HG03378 (cell line): ENCODE results near the gene HOXA3.

Experiments used
- ATAC-seq: cut with Tn5 transposase; IDR thresholded peaks from one replicate; pipeline ENCODE4 v1.9.1; 2021; ENCODE audit warnings: mild to moderate bottlenecking, moderate library complexity; ENCODE audit not compliant: unreplicated experiment

Gene HOXA3

GRCh38 chr7:27131390-27131819 is 21.0 kb downstream of the HOXA3 start:
- no peak for ATAC-seq

GRCh38 chr7:27130540-27131389 is 21.6 kb downstream of the HOXA3 start, which contains the start of gene HOXA4:
HOXA4 (minus strand) TSS chr7:27130757; CDS start chr7:27130733, 24 bp downstream.
- no peak for ATAC-seq

- ATAC-seq = no peak
Measured at GRCh38 chr7:27129729-27130539, 22.4 kb downstream of the HOXA3 start.

GRCh38 chr7:27128776-27129728 is 23.3 kb downstream of the HOXA3 start:
- ATAC-seq = no peak

GRCh38 chr7:27128034-27128433 is 24.3 kb downstream of the HOXA3 start:
- ATAC-seq = no peak

GRCh38 chr7:27126596-27127327 is 25.6 kb downstream of the HOXA3 start:
- no peak for ATAC-seq

- ATAC-seq = no peak
Measured at GRCh38 chr7:27125986-27126394, 26.4 kb downstream of the HOXA3 start.

- ATAC-seq = no peak
Measured at GRCh38 chr7:27124902-27125689, 27.3 kb downstream of the HOXA3 start.

- ATAC-seq = no peak
Measured at GRCh38 chr7:27124096-27124901, 28.1 kb downstream of the HOXA3 start.

GRCh38 chr7:27123477-27124053 is 28.8 kb downstream of the HOXA3 start:
- ATAC-seq = no peak

- no peak for ATAC-seq
Measured at GRCh38 chr7:27123007-27123476, 29.3 kb downstream of the HOXA3 start.

- ATAC-seq = no peak
Measured at GRCh38 chr7:27122077-27122910, 30.1 kb downstream of the HOXA3 start.

GRCh38 chr7:27121684-27122076 is 30.7 kb downstream of the HOXA3 start:
- no peak for ATAC-seq

GRCh38 chr7:27119412-27119911 is 32.9 kb downstream of the HOXA3 start:
- ATAC-seq = no peak

GRCh38 chr7:27118580-27118979 is 33.8 kb downstream of the HOXA3 start:
- no peak for ATAC-seq

- no peak for ATAC-seq
Measured at GRCh38 chr7:27117887-27118491, 34.4 kb downstream of the HOXA3 start.
